HL-60/S4 (cell line): ENCODE results near the gene HMGB2.

Experiments used
- in situ Hi-C: fragments of 300-500 bp; cut with MboI; formaldehyde crosslinking; loops from 2 replicates; pipeline ENCODE4 v1.14.3; 2022; ENCODE audit warnings: low sequenced_read_pairs

Gene HMGB2

DNA sequence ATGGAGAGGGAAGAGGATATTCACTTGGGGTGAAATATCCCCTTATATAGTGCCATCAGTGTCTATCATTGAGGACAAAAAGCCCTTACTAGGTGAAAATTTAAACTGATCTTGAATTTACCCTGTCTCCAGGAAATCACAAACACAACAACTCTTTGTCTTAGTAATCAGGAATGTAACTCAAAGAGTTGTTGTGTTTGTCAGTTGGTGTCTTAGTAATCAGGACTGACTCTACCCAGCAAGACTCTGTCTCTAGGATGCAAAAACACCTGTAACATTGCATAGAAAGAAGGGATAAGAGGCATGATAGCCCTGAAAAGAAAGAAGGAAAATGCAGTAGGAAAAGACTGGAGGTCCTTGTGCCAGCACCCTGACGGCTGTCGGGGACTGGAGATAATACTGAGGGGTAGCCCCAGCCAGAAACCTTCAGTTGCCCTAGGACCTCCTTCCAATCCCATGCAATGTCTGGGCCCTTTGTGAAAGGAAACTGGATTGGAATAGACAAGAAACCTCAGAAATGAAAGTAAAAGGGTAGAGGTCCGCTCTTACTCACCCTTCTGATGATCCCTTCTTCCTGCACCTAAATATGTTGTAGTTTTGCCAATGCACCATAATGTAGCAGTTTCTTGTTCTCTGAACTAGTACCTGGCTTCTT lies 45.3 kb downstream of the HMGB2 start:
- in situ Hi-C loops: no loop called here

DNA sequence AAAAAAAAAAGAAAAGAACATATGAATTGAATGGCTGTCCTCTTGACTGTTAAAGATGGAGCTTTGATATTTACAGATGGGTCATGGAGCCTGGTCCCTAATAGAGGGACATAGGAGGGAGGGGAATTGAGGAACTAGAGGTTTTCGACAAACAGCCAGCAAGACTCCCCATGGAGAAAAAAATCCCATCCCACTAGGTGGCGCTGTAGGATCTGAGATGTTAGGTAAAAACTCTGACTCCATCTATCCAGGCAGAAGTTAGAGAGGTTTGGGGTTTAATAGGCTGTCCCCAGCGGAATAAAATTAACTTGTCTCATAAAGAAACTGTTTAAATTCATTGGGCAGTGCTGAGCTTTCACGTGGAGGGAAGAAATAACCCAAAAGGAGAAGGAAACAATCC lies 45.9 kb downstream of the HMGB2 start:
- in situ Hi-C loops: no loop called here

DNA sequence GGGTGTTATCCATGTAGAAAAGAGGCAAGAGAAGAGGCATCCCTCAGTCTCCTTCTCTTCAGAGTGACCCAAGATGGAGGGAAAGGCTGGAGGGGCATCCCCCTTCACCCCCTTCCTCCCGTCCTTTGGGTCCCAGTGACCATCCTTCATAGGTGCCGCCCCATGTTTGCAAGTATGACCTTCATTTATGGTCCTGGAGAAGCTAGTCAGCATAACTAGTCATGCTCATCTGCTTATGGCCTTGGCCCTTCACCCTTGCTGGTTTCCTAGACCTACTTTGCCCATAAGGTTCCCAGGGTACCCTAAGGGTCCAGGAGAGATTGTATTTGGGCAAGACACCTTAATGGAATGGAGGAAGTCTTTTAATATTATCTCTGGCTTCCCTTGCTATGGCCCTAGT lies 46.7 kb downstream of the HMGB2 start:
- in situ Hi-C loops: no loop called here

DNA sequence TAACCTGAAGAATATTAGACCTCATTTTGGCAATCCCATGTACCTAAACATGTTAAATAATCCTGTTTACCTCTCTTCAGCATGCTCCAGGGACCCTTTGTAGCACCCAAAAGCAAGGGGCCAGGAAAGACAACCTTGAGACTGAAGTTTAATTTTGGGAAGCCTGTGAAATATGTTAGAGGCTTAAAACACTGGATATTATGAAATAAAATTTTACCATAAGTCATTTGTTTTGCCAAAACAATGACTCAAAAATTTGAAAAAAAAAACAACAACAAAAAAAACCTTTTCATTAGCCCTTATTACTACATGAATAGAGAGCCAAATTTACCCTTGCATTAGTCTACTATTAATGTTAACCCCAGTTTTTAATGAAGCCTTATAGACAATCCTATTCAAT lies 49.7 kb downstream of the HMGB2 start:
- in situ Hi-C loops: no loop called here

- in situ Hi-C loops: no loop called here
These were observed 51.5 kb downstream of the HMGB2 start for GRCh38 chr4:173282626-173283025.

GRCh38 chr4:173282256-173282562 lies 51.9 kb downstream of the HMGB2 start:
- in situ Hi-C loops: no loop called here

- in situ Hi-C loops: no loop called here
These were observed 52.5 kb downstream of the HMGB2 start for GRCh38 chr4:173281406-173282255.
